DMS79 treated with DMSO at 0.1 percent for 48 hours (cell line): ENCODE measurements around the gene JPH2.
"Not testable (repeated sequence)": the region's sequence is repeated elsewhere in the genome, so short reads cannot be mapped to it uniquely, and the experiment has no call there.

Source experiments
- DNase-seq: peaks from one replicate; lab custom pipeline; 2025; lab: John Stamatoyannopoulos, UW

JPH2 gene

DNA sequence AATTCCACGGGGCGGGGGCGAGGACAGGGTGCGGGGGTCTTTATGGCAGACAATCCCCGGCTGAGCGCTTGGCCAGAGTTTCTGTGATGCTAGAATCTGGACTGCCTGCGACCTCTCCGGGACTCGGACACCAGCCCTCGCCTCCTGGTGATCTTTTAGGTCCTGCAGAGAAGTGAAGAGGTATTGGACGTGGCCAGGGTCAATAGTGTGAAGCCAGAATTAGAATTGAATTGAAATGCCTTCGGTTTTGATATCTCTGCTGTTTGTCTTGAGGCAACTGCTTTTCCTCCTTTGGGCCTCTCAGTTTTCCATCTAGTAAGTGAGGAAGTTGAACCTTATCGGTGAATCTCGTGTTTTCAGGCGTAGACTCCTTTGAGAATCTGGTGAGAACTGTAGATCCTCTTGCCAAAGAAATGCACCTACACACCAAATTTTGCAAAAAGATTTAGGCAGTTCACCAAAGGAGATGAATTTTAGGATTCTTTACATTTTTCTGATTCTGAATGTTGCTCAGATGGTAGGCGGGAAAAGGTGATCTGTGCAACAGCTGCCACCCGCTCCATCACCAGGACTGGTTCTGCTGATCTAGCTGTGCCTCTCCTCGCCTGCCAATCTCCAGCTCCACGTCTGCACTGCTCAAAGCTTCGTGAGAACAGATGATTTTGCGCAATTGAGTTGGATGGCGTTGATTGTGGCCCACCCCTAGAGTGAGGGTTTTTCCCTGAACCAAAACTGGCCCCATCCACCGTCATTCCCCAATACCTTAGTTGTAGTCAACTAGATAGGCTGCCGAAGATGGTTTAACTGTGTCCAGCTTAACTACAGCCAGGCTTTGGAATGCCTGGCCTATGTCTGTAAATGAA lies 24.4 kb upstream of the JPH2 start:
- DNase-seq, result no peak

DNA sequence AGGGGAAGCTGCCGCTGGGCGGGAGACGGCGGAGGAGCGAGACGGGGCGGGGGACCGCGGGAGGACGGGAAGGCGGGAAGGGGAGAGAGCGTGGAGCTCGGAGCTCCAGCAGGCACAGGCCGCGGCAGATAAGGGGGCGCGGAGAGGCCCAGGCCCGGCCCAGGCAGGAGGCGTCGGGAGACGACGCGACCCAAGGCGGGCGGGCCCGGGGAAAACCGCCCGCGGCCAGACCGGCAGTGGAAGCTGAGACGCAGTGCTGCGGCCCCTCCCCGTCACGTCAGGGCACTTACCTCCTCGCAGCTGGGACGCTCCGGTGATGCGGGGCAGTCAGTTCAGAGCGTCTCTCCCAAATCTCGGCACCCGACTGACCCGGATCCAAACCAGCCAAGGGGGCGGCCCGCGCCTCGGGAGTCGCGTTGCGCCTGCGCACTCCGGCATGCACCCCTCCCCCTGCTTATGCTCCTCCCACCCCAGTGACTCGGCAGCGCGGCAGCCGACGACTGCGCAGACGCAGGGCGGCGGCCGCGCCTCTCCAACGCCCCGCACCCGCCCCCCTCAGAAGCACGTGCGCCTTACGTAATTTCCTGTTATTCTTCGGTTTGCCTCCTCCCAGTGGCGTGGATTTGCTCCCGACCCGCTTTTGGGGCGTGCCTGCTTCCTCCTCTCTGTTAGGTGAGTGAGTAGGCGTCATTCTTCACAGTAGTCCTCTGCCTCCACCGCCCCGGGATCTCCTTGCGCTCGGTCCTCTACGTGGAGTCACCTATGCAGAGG lies 23.6 kb upstream of the JPH2 start, which contains the start of gene OSER1:
TSS of gene OSER1 (minus strand) at position 366 of the 771 bp plus-strand sequence. CDS start 3,814 bp downstream, outside the sequence.
- peak; percentile 80 for DNase-seq

DNA sequence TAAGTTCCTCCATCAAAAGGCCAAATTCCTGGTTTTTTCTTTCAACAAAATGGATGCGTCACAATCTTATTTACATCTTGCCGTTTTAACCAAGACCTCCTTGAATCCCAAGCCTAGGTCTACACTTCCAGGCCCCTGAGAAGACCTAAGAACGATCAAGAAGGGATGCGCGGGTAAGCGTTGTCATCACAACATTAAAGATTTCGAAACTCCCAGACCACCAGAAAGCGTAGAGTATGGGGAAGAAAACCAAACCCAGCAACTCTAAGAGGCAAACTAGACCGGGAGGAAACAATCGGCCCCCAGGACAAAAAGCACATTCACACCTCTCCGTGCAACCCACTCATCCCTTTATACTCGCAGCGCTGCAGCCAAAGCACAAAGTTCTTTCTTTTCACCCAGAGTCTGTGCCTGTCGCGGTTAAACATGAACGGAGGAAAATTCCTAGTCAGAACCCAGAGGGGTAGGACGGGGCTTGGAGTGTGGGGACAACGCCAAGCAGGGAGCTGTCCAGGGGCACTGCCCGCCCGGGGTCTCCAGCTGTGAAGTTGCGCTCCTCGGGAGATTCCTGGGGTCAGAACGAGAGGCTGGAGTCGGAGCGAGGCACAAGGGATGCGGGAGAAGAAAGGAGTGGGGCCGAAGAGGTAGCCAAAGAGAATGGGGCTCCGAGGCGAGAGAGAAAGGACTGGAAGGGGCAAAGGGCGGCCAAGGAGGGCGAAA lies 22.9 kb upstream of the JPH2 start:
- no peak for DNase-seq

DNA sequence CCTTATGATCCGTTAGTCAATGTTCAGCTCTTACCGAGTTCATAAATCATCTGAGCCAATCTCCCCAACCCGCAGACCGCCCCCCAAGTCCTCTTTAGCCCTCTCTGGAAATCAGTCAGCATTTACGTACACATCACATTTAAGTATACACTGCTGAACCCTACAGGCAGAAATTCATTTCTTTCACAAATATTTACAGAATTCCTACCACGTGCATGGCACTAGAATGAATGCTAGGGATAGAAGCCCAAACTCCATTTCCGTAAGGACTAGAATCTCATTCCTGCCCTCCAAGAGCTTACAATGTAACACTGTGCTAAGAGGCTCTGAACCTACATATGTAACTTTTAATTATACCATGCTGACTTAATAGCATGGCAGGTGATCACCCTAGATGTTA lies 21.8 kb upstream of the JPH2 start:
- DNase-seq, result no peak

DNA sequence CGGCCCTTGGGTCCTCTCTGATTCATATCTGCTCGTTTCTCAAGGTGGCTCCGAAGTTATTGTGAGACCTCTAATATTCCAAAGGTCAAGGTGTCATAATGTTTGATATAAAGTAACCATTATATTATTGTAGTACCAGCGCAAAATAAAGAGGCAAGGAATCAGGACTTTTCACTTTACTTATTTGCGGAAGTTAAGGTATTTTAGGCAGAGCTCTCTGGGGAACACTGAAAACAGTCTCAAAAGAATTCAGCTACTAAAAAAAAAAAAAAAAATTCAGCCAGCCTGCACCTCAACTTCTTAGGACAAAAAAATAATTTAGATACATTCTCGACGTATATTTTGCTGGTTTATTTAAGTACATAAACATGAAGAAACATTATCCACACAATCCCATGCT lies 21.2 kb upstream of the JPH2 start:
- no peak for DNase-seq

DNA sequence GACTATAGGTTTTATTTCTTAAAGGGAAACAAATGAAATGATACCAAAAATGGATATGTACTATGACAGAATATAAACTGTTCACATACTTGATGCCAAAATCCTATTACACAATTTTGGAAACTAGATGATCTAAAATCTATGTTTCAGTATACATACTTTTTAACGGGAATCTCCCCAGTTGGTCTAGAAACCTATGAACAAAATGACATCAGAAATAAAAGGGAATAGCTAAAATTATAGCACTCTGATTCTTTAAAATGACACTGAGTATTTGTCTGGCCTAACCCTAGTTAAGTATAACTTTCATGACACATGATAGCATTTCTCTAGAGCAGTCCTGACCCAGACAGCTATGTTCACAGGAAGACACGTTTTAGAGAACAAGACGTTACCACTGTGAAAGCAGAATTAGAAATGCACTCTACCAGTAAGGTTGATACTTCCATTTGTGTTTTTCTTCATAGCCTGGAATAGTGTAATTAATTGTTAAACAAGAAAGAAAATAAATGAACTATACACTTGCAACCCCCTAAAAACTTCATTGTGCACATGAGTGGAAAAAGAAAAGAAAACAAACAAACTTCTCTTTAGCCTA lies 20.2 kb upstream of the JPH2 start:
- DNase-seq, result no peak

DNA sequence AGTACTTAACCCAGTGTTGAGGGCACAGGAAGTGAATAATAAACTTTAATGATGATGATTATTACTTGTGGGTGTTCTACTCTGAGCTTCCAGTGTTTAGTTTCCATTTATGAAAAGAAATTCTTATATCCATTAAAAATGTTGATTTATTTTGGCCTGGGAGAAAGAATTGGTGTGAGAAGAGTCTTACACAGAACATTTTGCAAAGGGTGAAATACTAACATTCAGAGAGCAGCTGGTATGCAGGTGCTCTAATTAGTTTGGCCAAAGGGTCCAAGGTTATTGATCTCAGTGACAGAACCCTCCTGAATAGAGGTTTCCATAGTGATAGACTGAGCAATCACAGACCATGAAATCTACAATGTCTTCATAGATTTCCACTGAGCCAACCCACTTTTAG lies 19.1 kb upstream of the JPH2 start:
- DNase-seq, result no peak

DNA sequence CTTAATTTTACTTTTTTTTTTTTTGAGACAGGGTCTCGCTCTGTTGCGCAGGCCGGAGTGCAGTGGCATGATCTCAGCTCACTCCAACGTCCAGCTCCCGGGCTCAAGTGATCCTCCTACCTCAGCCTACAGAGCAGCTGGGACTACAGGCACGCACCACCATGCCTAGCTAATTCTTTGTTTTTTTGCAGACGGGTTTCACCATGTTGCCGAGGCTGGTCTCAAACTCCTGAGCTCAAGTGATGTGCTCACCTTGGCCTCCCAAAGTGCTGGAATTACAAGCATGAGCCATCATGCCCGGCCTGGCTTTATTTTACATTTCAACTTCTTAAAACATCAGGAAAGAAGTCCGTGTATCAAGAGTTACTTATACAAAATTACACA lies 17.8 kb upstream of the JPH2 start:
- DNase-seq, result no peak

DNA sequence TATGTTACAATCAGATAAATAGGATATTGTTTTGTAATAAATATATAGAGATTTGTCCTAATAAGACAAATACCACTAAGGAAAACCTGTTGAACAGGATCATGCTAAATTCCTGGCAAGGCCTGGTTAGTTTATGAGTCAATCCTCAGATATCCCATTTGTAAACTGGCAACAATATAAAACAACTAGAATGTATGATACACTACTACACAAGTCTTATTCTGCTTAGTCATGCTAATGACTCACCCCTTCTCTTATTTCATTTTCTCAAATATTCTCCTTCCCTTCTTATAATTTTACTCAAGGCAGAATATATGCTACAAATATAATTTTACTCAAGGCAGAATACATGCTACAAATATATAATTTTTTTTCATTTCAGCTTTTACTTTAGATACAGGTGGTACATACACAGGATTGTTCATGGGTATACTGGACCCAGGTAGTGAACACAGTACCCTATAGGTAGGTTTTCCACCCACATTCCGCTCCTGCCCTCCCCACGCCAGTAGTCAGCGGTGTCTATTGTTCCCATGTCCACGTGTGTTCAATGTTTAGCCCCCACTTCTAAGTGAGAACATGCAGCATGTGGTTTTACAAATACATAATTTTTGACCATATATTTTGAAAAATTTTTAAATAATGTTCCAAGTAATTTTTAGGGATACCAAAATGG lies 17.3 kb upstream of the JPH2 start:
- no peak for DNase-seq

DNA sequence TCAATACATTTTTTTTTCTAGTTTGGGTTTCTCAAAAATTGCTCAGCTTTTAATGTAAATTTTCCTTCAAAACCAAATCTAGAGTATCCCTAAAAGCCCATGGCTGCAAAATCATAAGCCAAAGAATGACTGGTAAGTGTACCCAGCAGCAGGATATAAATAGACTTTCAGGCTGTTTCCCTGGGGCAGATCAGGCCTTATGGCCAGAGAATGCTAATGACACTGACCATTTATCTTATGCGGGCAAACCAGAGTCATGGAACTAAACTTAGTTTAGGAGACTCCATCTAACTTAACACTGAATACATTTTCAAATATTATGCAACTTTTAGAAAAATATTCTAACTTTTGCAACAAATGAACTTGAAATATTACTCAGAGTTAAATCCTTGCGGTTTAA lies 16.2 kb upstream of the JPH2 start:
- DNase-seq, result no peak

DNA sequence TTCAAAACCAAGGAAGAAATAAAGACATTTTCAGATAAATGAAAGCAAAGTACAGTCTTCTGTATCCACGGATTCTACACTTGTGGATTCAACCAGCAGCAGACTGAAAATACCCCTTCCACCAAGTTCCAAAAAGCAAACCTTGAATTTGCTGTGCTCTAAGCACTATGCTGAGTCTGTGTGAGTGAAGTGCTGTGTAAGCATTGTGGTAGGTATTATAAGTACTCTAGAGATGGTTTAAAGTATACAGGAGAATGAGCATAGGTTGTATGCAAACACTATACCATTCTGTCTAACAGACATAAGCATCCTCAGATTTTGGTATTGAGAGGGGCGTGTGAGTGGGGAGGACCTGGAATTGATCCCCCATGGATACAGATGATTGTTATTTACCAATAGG lies 14.0 kb upstream of the JPH2 start:
- DNase-seq, result no peak

DNA sequence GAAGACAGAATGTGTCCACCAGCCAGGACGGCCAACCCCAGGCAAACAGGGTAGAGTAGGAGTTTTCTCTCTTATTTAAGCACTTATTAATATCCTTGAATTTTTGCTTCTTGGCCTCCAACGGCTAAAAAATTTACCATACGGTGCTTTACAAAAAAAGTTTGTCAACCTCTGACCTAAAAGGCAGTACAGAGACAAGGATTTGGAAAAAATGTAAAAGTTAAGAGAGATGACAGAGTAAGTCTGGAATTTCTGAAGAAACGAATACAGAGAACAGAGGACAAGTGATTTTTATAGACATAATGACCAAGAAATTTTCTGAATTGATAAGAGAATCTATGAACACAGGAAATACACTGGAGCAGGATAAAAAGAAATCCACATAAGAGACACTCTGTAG lies 13.4 kb upstream of the JPH2 start:
- no peak for DNase-seq

DNA sequence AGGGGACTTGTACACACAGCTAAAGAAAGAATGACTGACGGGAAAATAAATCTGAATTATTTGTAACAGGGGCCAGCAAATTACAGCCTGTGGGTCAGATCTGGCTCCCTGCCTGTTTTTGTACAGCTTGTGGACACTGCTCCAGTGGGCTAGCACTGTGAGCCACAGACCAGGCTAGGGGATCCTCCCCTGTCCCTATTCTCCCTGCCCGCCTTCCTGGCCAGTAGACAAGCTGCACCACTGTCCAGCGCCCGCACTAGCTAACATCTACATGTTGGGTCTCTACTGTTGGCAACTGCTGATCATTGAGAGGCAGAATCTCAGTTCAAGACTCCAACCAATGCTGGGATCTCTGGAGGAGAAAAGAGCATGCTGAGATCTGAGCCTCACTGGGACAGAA lies 12.9 kb upstream of the JPH2 start:
- DNase-seq, result no peak

DNA sequence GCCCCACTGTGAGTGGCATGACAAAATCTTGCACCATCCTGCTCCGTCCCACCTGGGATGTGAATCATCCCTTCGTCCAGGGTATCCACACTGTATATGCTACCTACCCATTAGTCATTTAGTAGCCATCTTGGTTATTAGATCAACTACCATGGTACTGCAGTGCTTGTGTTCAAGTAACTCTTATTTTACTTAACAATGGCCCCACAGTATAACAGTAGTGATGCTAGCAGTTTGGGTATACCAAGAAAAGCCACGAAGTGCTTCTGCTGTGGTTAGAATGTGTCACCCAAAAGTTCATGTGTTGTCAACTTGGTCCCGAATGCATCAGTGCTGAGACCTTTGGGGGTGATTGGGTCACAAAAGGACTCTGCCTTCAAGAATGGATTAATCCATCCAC lies 11.9 kb upstream of the JPH2 start:
- DNase-seq, result no peak

DNA sequence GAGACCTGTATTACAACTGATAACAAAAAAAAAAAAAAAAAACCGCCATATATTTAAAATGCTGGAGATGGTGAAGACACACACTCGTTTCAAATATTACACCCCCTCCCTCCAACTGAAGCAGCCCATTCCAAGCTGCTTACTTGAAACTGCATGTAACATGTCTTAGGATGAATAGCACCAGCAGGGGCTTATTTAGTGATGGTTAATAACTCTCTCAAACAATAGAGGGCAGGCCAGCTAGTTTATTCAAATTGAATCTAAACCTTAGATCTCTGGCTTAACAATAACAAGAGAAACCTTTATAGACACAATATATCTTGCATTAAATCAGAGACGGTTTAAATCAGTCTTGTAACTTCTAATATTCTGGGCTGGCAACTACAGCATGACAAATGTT lies 9.3 kb upstream of the JPH2 start:
- no peak for DNase-seq

DNA sequence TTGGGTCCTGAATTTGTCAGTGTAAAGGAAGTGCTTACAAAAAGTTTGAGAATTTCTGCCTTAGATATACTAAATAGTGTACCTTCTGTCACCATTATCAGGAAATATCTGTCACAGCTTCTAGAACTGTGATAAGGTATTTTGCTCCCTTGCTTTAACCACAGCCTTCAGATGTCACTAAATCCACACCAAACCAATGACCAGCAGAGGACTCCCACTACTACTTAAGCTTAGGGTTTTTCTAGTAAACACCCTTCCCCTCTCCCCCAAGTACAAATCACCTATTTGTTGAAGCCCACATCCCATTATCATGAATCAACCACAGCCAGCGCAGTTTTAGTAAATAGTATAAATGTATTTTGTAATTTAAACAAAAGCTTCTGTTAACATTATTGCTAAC lies 8.6 kb upstream of the JPH2 start:
- no peak for DNase-seq

DNA sequence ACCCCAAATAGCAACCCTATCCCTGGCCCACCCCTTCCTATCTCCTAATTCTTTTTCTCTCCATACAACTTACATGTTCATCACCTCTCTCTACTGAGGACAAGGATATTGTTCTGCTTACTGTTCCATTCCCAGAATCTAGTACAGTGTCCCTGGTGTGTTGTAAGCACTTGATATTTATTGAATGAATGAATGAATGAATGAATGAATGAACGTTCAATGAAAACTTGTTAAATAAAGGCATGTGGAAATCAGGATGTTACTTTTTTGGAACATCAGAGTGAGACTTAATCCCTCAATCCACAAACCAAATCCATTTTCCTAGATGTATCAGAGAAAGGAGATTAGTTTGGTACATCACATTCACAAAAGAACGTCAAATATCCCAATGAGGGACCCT lies 6.8 kb upstream of the JPH2 start:
- DNase-seq, result no peak

DNA sequence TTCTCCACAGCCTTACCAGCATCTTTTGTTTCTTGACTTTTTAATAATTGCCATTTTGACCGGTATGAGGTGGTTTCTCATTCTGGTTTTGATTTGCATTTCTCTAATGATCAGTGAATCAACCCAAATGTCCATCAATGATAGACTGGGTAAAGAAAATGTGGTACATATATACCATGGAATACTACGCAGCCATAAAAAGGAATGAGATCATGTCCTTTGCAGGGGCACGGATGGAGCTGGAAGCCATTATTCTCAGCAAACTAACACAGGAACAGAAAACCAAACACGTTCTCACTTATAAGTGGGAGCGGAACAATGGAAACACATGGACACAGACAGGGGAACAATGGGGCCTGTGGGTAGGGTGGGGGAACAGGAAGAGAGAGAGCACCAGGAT lies 4.7 kb upstream of the JPH2 start:
- not testable (repeated sequence) for DNase-seq

DNA sequence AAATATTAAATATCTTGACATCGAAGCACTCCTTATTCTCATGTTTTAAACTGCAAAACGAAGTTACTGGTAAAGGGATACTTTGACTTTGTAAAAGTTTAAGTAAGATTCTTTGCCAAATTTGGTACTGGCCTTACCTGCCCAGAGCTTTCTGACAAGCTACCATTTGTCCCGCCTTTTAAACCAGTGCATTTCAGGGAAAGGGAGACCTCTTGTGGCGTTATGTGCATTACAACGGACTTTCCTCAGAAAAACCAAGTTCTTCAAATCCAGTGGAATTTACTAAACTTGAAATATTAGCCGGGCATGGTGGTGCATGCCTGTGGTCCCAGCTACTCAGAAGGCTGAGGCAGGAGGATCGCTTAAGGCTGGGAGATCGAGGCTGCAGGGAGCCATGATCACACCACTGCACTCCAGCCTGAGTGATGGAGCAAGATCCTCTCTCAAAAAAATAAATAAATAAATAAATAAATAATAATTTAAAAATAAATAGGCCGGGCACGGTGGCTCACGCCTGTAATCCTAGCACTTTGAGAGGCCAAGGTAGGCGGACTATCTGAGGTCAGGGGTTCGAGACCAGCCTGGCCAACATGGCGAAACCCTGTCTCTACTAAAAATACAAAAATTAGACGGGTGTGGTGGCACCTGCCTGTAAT lies 3.3 kb upstream of the JPH2 start:
- DNase-seq, result peak; percentile 12

DNA sequence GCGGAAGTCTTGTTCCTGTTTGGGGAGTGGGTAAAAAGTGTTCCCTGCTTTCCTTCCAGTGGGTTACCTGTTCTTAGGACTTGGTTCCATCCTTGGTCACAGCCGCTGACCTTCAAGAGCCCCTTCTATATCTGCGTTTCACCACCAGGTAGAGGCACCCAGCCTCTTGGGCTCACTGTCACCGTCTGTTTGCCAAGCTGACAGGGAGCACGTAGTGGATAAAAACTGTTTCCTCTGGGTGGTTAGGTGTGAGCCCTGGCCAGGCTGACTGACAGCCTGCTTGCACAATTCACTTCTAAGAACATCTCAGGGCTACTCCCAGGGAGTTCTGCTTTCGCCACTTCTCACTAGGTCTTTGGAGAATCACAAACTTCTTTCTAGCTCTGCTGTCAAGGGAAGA lies 1.8 kb upstream of the JPH2 start:
- no peak for DNase-seq
